ENCODE results near the gene DGKI. TPM values are rescaled to one million over a fixed set of nuclear protein-coding genes. Genes with fewer than 3 reads are reported as not detected.

The DGKI gene
- total RNA-seq, 1 experiment from 2014 or later, result 0.15 TPM

- no TSS peak for BruUV-seq (replicated peaks)
Measured at GRCh38 chr7:137891016-137891655, 44.4 kb upstream of the DGKI start.

More at GRCh38 chr7:137891016-137891655, 44.4 kb upstream of the DGKI start:
- H3K36me3 ChIP-seq (ENCODE audit: control insufficient read depth in 1 of 2, insufficient read depth in 2 of 2, low read length in 2 of 2), result no peaks in the 10 kb centered on the region
- no peaks in the 10 kb centered on the region for H3K27me3 ChIP-seq (ENCODE audit: insufficient read depth, low read length)
- H3K4me1 ChIP-seq (ENCODE audit: control insufficient read depth in 1 of 2, insufficient read depth in 2 of 2, low read length in 2 of 2), result no peaks in the 10 kb centered on the region
- ATAC-seq, result no peak
- CTCF ChIA-PET, result no interaction called here
- no peaks in the 10 kb centered on the region for H3K79me2 ChIP-seq (ENCODE audit: insufficient read depth, low read length)
- POLR2A ChIA-PET, result no interaction called here
- no peak overlapping the region for H3K4me2 ChIP-seq (ENCODE audit: low read length)
- no peaks in the 10 kb centered on the region for H4K20me1 ChIP-seq (ENCODE audit: insufficient read depth)
- H3K9me2 ChIP-seq (ENCODE audit: insufficient read depth), result no peaks in the 10 kb centered on the region
- no peaks in the 10 kb centered on the region for H3K9me3 ChIP-seq (ENCODE audit: control insufficient read depth in 1 of 2, insufficient read depth in 1 of 2, low read depth in 1 of 2, low read length in 2 of 2)
- no peak overlapping the region for H3K4me3 ChIP-seq (replicated peaks in 1 of 2; ENCODE audit: low read depth in 1 of 2, low read length in 2 of 2)
- DNase-seq (ENCODE audit: low read depth, low spot score), result no peak
- H3K9ac ChIP-seq (ENCODE audit: low read length), result no peak overlapping the region
- no peak overlapping the region for H3K27ac ChIP-seq (ENCODE audit: low read depth, low read length)
- H2AFZ ChIP-seq (ENCODE audit: low read depth, low read length, poor library complexity, severe bottlenecking), result no peak overlapping the region
- intact Hi-C loops (cut with micrococcal nuclease), result no loop called here
- RAD21 ChIA-PET (ENCODE audit: low non-redundant PET in 1 of 2, low total read pairs in 2 of 2, uncharacterized antibody in 2 of 2, unreplicated experiment in 2 of 2), result no interaction called here
- TF ChIP-seq TCF7L2 (IDR thresholded peaks at IDR 0.05; ENCODE audit: borderline replicate concordance, extremely low read depth, insufficient read depth, insufficient read length), result no peak
- no peak for TF ChIP-seq FOSL1 (IDR thresholded peaks at IDR 0.05; ENCODE audit: low read depth)
- TF ChIP-seq CTCF (IDR thresholded peaks at IDR 0.05 in 2 of 3, conservative IDR thresholded peaks at IDR 0.05 in 1 of 3; ENCODE audit: borderline replicate concordance in 1 of 3, insufficient read depth in 1 of 3, low read depth in 2 of 3, low read length in 2 of 3), result no peak
- no peak for TF ChIP-seq POLR2A (IDR thresholded peaks at IDR 0.05; ENCODE audit: borderline replicate concordance, extremely low read depth, insufficient read depth, insufficient read length)
- no peak for TF ChIP-seq POLR2AphosphoS5 (IDR thresholded peaks at IDR 0.05; ENCODE audit: low read depth, low read length)
- TF ChIP-seq ATF3 (IDR thresholded peaks at IDR 0.05), result no peak
- no peak for TF ChIP-seq EZH2phosphoT487 (IDR thresholded peaks at IDR 0.05; ENCODE audit: borderline replicate concordance)
- no peak for TF ChIP-seq CBX3 (IDR thresholded peaks at IDR 0.05; ENCODE audit: low read depth)
- no peak for TF ChIP-seq EGR1 (IDR thresholded peaks at IDR 0.05; ENCODE audit: low read depth)
- no peak for TF ChIP-seq REST (IDR thresholded peaks at IDR 0.05; ENCODE audit: low read depth)
- no peak for TF ChIP-seq ZFX (IDR thresholded peaks at IDR 0.05)
- no peak for TF ChIP-seq ZNF274 (IDR thresholded peaks at IDR 0.05; ENCODE audit: low read depth, low read length)

All from HCT116 (cell line).